WERI-Rb-1 (cell line): ENCODE measurements around the gene MORN3.
A peak's percentile ranks its signal among the peaks of the same experiment; 100 is the strongest.

Source experiments
- DNase-seq: peaks from one replicate; pipeline ENCODE4 v3.0.0-alpha.2; 2020
- H3K27ac ChIP-seq: fragments of 250-450 bp; sonication (Bioruptor Pico); 2 replicates; pipeline ENCODE4 v1.5.1; 2020; ENCODE audit warnings: mild to moderate bottlenecking, moderate library complexity
- H3K27me3 ChIP-seq: fragments of 250-450 bp; sonication (Bioruptor Pico); 2 replicates; pipeline ENCODE4 v1.5.1; 2021; ENCODE audit warnings: mild to moderate bottlenecking, low read depth, moderate library complexity; ENCODE audit not compliant: insufficient read depth, severe bottlenecking
- H3K36me3 ChIP-seq: fragments of 250-450 bp; sonication (Bioruptor Pico); 2 replicates; pipeline ENCODE4 v1.5.1; 2020; ENCODE audit warnings: mild to moderate bottlenecking, moderate library complexity
- H3K4me3 ChIP-seq: 2 replicates; pipeline ENCODE4 v1.5.1; 2011; ENCODE audit warnings: low read depth, mild to moderate bottlenecking, control low read depth, low read length
- H3K9me3 ChIP-seq: fragments of 250-450 bp; sonication (Bioruptor Pico); 2 replicates; pipeline ENCODE4 v1.5.1; 2021; ENCODE audit warnings: mild to moderate bottlenecking, moderate library complexity; ENCODE audit not compliant: severe bottlenecking
- CTCF ChIP-seq: IDR thresholded peaks from 2 replicates; pipeline ENCODE4 v1.5.1; 2011; ENCODE audit warnings: low read depth, mild to moderate bottlenecking, control low read depth, inconsistent platforms, low read length

MORN3 gene

GRCh38 chr12:121628037-121628436 lies 41.4 kb downstream of the MORN3 start:
- H3K27ac ChIP-seq = peak overlapping the region; percentile 80
- peak overlapping the region; percentile 59 for H3K4me3 ChIP-seq
- H3K9me3 ChIP-seq = no peaks in the 10 kb centered on the region
- H3K36me3 ChIP-seq = peaks cover 8% of the 10 kb centered on the region
- no peaks in the 10 kb centered on the region for H3K27me3 ChIP-seq
- no peak for TF ChIP-seq CTCF
- DNase-seq = peak; percentile 38

GRCh38 chr12:121626853-121627640 lies 42.4 kb downstream of the MORN3 start:
- Histone ChIP-seq H3K4me3 (peak overlapping the region; percentile 59), H3K27me3 (no peaks in the 10 kb centered on the region), H3K9me3 (no peaks in the 10 kb centered on the region), H3K36me3 (peaks cover 8% of the 10 kb centered on the region), H3K27ac (peak overlapping the region; percentile 80)
- peak; percentile 69 for DNase-seq
- 0 out of 2 replicates have a peak, but pooled peaks have one; percentile 4 for TF ChIP-seq CTCF

- peak within 1 kb of the TSS; percentile 59 for H3K4me3 ChIP-seq
- no peak for TF ChIP-seq CTCF
- H3K9me3 ChIP-seq = no peaks in the 10 kb centered on the region
- peak within 1 kb of the TSS; percentile 80 for H3K27ac ChIP-seq
- H3K36me3 ChIP-seq = peaks cover 7% of the 10 kb centered on the region
- DNase-seq = peak; percentile 96
- H3K27me3 ChIP-seq = no peaks in the 10 kb centered on the region
Measured at GRCh38 chr12:121626087-121626852, 43.2 kb downstream of the MORN3 start, which contains the start of gene ORAI1. Gene ORAI1, plus strand, starts transcription at chr12:121626530.

- Histone ChIP-seq H3K36me3 (no peaks in the 10 kb centered on the region), H3K27ac (no peak overlapping the region), H3K27me3 (no peaks in the 10 kb centered on the region), H3K4me3 (no peak overlapping the region), H3K9me3 (no peaks in the 10 kb centered on the region)
- no peak for TF ChIP-seq CTCF
- no peak for DNase-seq
Measured at GRCh38 chr12:121620333-121620891, 49.0 kb downstream of the MORN3 start.

- no peak overlapping the region for H3K27ac ChIP-seq
- no peak overlapping the region for H3K4me3 ChIP-seq
- no peaks in the 10 kb centered on the region for H3K9me3 ChIP-seq
- no peak for TF ChIP-seq CTCF
- DNase-seq = no peak
- H3K27me3 ChIP-seq = no peaks in the 10 kb centered on the region
- no peaks in the 10 kb centered on the region for H3K36me3 ChIP-seq
Measured at GRCh38 chr12:121618659-121619233, 50.7 kb downstream of the MORN3 start.
